ENCODE results near the gene TIE1.

Gene TIE1

DNA sequence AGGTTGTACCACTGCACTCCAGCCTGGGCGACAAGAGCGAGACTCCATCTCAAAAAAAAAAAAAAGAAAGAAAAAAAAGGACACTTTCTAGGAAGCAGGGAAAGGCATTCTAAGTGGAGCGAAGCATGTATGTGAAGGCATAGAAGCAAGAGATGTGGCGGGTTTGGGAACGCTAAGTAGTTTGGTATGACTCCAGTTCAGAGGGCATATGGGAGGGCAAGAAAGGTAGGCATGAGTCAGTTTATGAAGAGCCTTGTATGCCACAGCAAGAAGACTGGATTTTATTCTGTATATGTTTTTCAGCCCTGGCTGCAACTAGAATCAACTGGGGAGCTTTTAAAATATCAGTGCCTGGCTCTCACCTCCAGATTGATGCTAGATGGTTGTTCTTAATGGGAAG is 71.4 kb downstream of the TIE1 start:
- no peaks in the 10 kb centered on the region for H3K27me3 ChIP-seq (ENCODE audit: control insufficient read depth, insufficient read depth, low read length)
- H3K4me2 ChIP-seq (ENCODE audit: low read length), result no peak overlapping the region
- no peak overlapping the region for H3K9ac ChIP-seq
- no peak overlapping the region for H3K4me3 ChIP-seq (ENCODE audit: low read depth, low read length)
- no peaks in the 10 kb centered on the region for H3K9me3 ChIP-seq (ENCODE audit: control insufficient read depth, low read length)
- TF ChIP-seq CTCF (IDR thresholded peaks at IDR 0.05), result no peak
- H3K4me1 ChIP-seq, result peaks cover 3% of the 10 kb centered on the region
- no peak overlapping the region for H3K27ac ChIP-seq
- no peak overlapping the region for H2AFZ ChIP-seq
- no peaks in the 10 kb centered on the region for H3K36me3 ChIP-seq (ENCODE audit: control insufficient read depth, insufficient read depth, low read length)
- H3K79me2 ChIP-seq, result peaks cover 2% of the 10 kb centered on the region

All from parathyroid adenoma (tissue), 2 donors.